Activated naive CD8-positive, alpha-beta T cell treated with anti-CD3 and anti-CD28 coated beads, Interleukin-2, amount 50 U/mL, for 24 hours (primary cell): ENCODE results near the gene LARP4B.
A peak's percentile ranks its signal among the peaks of the same experiment; 100 is the strongest.
"Not testable (repeated sequence)": the region's sequence is repeated elsewhere in the genome, so short reads cannot be mapped to it uniquely, and the experiment has no call there.

ENCODE experiments used
- ATAC-seq: fragments of 150-1000 bp; cut with Tn5 transposase; one replicate; pipeline ENCODE4 v1.10.0; 2021
- DNase-seq: peaks from one replicate; pipeline ENCODE4 v3.0.0; 2021
- H3K27ac Mint-ChIP-seq: one replicate; pipeline ENCODE4 v1.8.0; 2021; ENCODE audit warnings: mild to moderate bottlenecking, mixed read lengths
- H3K27me3 Mint-ChIP-seq: one replicate; pipeline ENCODE4 v1.8.0; 2021; ENCODE audit warnings: mixed read lengths
- H3K36me3 Mint-ChIP-seq: one replicate; pipeline ENCODE4 v1.8.0; 2021; ENCODE audit warnings: low read depth, mixed read lengths
- H3K4me1 Mint-ChIP-seq: one replicate; pipeline ENCODE4 v1.8.0; 2021; ENCODE audit warnings: mixed read lengths
- H3K4me3 Mint-ChIP-seq: one replicate; pipeline ENCODE4 v1.8.0; 2021; ENCODE audit warnings: mild to moderate bottlenecking, moderate library complexity, mixed read lengths
- H3K9me3 Mint-ChIP-seq: one replicate; pipeline ENCODE4 v1.8.0; 2021; ENCODE audit warnings: mixed read lengths

The LARP4B gene

GRCh38 chr10:947051-947450, 15.5 kb upstream of the LARP4B start:
- peaks cover 26% of the 10 kb centered on the region for H3K4me1 Mint-ChIP-seq
- no peak overlapping the region for H3K4me3 Mint-ChIP-seq
- H3K9me3 Mint-ChIP-seq, result no peaks in the 10 kb centered on the region
- H3K27me3 Mint-ChIP-seq, result no peaks in the 10 kb centered on the region
- no peak overlapping the region for H3K27ac Mint-ChIP-seq
- H3K36me3 Mint-ChIP-seq, result no peaks in the 10 kb centered on the region
- ATAC-seq, result no peak
- no peak for DNase-seq

DNA sequence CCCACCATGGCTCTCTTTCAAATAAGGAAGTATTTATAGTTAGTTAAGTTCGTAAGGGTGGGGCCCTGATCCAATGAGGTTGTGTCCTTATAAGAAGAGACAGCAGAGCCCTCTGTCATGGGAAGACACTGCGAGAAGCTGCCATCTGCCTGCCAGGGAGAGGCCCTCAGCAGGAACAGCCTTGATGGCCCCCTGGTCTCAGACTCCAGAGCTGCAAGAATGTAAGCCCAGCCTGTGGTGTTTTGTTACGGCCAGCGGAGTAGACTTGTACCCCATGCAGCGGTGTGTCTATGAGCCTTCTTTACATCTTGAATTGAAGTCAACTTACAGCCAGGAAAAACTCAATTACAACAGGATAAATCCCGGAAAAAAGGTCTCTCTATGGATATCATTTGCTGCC, 14.3 kb upstream of the LARP4B start:
- no peak for ATAC-seq
- Mint-ChIP-seq H3K9me3 (no peaks in the 10 kb centered on the region), H3K4me3 (no peak overlapping the region), H3K4me1 (peaks cover 30% of the 10 kb centered on the region), H3K27me3 (no peaks in the 10 kb centered on the region), H3K36me3 (no peaks in the 10 kb centered on the region), H3K27ac (no peak overlapping the region)
- DNase-seq, result no peak

DNA sequence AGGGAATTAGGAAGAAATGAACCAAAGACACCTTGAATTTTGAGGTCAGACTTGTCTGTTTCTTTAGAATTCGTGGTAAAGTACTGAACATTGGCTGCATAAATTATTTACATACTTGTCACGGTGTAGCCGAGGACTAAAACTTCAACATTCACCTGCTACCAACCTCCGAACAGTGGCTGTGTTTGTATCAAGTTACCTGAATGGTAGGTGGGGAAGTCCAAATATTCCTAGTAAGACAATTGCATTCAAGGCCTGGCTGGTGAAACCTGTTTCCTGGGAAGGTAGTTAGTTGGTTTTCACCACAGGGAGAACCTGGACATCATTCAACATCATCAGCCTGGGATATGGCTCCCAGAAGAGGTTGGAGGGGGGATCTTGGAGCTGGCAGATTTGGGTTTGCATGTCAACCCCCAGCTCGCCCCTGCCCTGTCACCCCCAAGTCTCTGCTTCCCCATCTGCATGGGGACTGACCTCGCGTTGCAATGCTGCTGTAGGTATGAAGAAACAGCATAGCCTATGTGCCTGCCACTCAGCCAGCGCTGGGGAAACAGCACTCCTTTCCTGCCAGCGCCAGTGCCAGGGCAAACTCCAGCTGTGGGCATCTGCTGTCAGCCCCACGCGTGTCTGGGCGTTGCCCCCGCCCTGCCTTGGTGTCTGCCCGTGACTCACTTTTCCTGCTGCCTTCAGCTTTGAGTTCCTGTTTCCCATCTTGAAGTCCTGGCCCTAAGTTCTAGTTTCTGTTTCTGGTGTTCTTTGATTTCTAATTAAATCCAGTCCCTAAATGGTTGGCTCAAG, 12.7 kb upstream of the LARP4B start:
- peak; percentile 42 for DNase-seq
- H3K27me3 Mint-ChIP-seq, result no peaks in the 10 kb centered on the region
- peak; percentile 64 for ATAC-seq
- H3K4me3 Mint-ChIP-seq, result peak overlapping the region; percentile 0
- H3K36me3 Mint-ChIP-seq, result no peaks in the 10 kb centered on the region
- H3K27ac Mint-ChIP-seq, result no peak overlapping the region
- no peaks in the 10 kb centered on the region for H3K9me3 Mint-ChIP-seq
- peaks cover 34% of the 10 kb centered on the region for H3K4me1 Mint-ChIP-seq

GRCh38 chr10:943334-944033, 12.0 kb upstream of the LARP4B start:
- Mint-ChIP-seq H3K4me3 (no peak overlapping the region), H3K36me3 (no peaks in the 10 kb centered on the region), H3K27me3 (no peaks in the 10 kb centered on the region), H3K4me1 (peaks cover 41% of the 10 kb centered on the region), H3K9me3 (no peaks in the 10 kb centered on the region), H3K27ac (no peak overlapping the region)
- ATAC-seq (no peak), DNase-seq (no peak)

DNA sequence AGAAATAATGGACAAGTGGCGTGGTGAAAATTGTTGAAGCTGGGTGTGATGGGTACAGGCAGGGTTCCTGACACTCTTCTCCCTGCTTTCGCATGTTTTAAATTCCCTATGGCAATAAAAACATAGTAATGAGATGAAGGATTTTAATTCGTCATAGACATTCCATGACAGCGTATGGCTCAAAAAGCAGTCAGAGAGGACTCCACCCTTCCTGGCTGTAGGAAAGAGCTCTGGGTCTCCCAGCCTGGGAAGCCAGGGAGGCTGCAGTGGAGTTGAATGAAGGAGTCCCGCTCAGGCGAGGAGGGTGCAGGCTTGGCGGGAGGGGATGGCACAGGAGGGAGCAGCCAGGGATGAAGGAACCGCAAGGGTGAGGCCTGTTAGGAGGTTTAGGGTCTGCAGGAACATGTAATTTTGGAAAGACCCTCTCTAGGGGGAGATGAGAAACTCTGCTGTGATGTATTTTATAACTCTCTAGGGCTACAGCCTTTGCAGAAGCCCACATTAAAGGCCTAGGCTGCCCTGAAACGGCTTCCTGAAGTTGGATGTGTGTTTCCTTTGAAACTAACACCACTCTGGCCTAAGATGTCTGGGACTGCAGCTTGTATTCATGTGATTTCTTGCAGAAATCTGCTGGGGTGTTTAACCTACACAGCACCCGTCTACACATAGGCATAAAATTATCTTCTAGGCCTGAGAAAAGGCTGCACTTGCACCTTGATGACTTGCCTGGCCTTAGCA, 7.6 kb upstream of the LARP4B start:
- no peak for ATAC-seq
- no peak for DNase-seq

DNA sequence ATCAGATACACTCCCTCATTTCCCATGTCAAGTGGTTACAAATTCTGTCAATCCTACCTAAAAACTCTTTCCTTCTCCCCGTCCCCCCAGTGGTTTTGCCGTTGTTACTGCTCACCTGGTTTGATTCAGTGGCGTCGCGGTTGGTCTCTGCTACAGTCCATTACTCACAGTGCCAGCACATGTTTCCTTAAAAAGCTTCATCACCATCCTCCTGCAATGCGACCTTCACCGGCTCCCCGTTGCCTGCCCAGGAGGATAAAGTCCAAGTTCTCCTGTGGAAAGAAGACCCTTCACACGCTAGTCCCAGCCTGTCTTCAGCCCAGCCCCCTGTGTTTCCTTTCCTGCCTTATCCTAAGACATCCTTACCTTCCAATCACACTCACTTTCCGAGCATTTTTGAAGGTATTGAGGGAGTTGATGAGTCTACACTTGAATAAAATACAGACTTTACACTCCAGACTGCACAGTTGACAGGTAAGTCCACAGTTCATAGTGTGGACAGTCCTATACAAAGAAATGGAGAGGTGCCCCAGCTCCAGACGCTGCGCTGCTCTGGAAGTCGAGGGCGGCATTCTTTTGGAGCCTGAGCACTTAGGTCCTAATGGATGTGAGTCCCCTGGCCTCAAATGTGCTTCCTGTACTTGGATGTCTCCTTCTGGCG, 3.4 kb upstream of the LARP4B start:
- Mint-ChIP-seq H3K4me3 (no peak overlapping the region), H3K27ac (no peak overlapping the region), H3K27me3 (no peaks in the 10 kb centered on the region), H3K36me3 (peaks cover 7% of the 10 kb centered on the region), H3K9me3 (no peaks in the 10 kb centered on the region), H3K4me1 (peaks cover 28% of the 10 kb centered on the region)
- no peak for DNase-seq
- ATAC-seq, result no peak

More for the DNA sequence above, 7.6 kb upstream of the LARP4B start:
- no peaks in the 10 kb centered on the region for H3K27me3 Mint-ChIP-seq
- peaks cover 40% of the 10 kb centered on the region for H3K4me1 Mint-ChIP-seq
- H3K4me3 Mint-ChIP-seq, result no peak overlapping the region
- H3K36me3 Mint-ChIP-seq, result no peaks in the 10 kb centered on the region
- H3K9me3 Mint-ChIP-seq, result no peaks in the 10 kb centered on the region
- H3K27ac Mint-ChIP-seq, result peak overlapping the region; percentile 16

GRCh38 chr10:934165-934564, 2.7 kb upstream of the LARP4B start:
- Mint-ChIP-seq H3K36me3 (peaks cover 10% of the 10 kb centered on the region), H3K4me1 (peaks cover 30% of the 10 kb centered on the region)
- not testable (repeated sequence) for H3K27ac Mint-ChIP-seq, DNase-seq, H3K9me3 Mint-ChIP-seq, ATAC-seq, H3K27me3 Mint-ChIP-seq, H3K4me3 Mint-ChIP-seq

- H3K36me3 Mint-ChIP-seq, result peaks cover 14% of the 10 kb centered on the region
- peak overlapping the region; percentile 83 for H3K27ac Mint-ChIP-seq
- peaks cover 35% of the 10 kb centered on the region for H3K4me1 Mint-ChIP-seq
- H3K4me3 Mint-ChIP-seq, result peak overlapping the region; percentile 66
- DNase-seq (no peak), ATAC-seq (no peak)
- H3K9me3 Mint-ChIP-seq, result no peaks in the 10 kb centered on the region
- no peaks in the 10 kb centered on the region for H3K27me3 Mint-ChIP-seq
These were observed 1.1 kb upstream of the LARP4B start for GRCh38 chr10:932589-932988.

- no peaks in the 10 kb centered on the region for H3K27me3 Mint-ChIP-seq
- peak overlapping the region; percentile 99 for H3K4me3 Mint-ChIP-seq
- peaks cover 48% of the 10 kb centered on the region for H3K4me1 Mint-ChIP-seq
- no peak for ATAC-seq
- H3K9me3 Mint-ChIP-seq, result no peaks in the 10 kb centered on the region
- H3K36me3 Mint-ChIP-seq, result peaks cover 22% of the 10 kb centered on the region
- peak overlapping the region; percentile 94 for H3K27ac Mint-ChIP-seq
- peak; percentile 34 for DNase-seq
These were observed 730 bp downstream of the LARP4B start for GRCh38 chr10:930625-931325.

- Mint-ChIP-seq H3K27ac (peak overlapping the region; percentile 94), H3K36me3 (peaks cover 24% of the 10 kb centered on the region), H3K9me3 (no peaks in the 10 kb centered on the region), H3K4me3 (peak overlapping the region; percentile 99), H3K4me1 (peaks cover 49% of the 10 kb centered on the region), H3K27me3 (no peaks in the 10 kb centered on the region)
- DNase-seq, result no peak
- ATAC-seq, result no peak
These were observed 1.4 kb downstream of the LARP4B start for GRCh38 chr10:929960-930624.

DNA sequence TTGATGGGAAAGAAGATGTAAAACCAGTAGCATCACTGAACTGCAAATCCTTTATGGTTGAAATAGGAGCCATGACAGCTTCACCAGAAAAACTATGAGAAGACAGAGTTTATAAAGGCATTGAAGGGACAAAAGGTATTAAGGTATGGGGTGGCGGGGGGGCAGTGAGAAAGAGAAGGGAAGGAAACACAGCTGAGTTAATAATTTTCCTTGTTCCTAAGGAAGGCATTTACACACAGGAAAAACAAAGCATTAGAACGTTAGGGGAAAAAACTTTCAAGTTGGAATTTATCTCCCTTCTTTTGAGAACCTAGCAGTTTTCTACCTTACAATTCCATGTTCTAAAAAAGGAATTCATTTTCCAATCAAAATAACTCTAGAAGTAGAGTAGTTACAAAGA, 4.4 kb downstream of the LARP4B start:
- Mint-ChIP-seq H3K27me3 (no peaks in the 10 kb centered on the region), H3K4me3 (no peak overlapping the region), H3K27ac (no peak overlapping the region), H3K4me1 (peaks cover 68% of the 10 kb centered on the region), H3K36me3 (peaks cover 40% of the 10 kb centered on the region), H3K9me3 (no peaks in the 10 kb centered on the region)
- DNase-seq (no peak), ATAC-seq (no peak)

DNA sequence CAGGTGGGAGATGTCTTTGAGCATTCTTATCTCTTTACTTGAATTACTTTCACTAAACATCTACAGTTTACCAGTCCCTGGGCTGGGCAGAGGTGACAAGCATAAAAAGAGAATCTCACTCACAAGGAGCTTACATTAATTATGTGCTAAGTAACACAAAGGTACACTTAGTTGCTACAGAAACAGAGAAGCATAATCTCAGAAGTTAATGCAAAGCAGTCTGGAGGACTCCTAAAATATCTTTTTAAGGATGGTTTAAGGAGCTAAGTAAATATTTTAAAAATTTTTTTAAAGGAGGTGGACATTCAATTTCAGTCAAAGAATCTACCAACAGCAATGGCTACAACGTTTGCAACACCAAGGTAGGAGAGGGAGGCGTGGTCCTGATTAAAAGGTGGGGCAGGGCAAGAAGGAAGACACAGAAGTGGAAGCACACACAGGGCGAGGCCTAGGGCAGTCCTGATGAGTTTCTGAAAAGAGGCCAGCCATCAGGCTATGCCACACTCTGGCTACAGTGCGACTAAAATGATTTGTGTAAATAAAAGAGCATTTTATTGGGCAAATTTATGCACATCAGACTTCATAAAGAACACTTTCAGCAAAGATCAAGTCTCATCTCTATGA, 5.3 kb downstream of the LARP4B start:
- no peak for DNase-seq
- no peaks in the 10 kb centered on the region for H3K9me3 Mint-ChIP-seq

GRCh38 chr10:924524-924859, 7.0 kb downstream of the LARP4B start:
- peak overlapping the region; percentile 15 for H3K27ac Mint-ChIP-seq
- H3K36me3 Mint-ChIP-seq, result peaks cover 36% of the 10 kb centered on the region
- ATAC-seq (no peak), DNase-seq (no peak)
- no peaks in the 10 kb centered on the region for H3K27me3 Mint-ChIP-seq
- H3K4me1 Mint-ChIP-seq, result peaks cover 67% of the 10 kb centered on the region
- no peak overlapping the region for H3K4me3 Mint-ChIP-seq
- no peaks in the 10 kb centered on the region for H3K9me3 Mint-ChIP-seq

More for the DNA sequence above, 5.3 kb downstream of the LARP4B start:
- Mint-ChIP-seq H3K4me1 (peaks cover 77% of the 10 kb centered on the region), H3K36me3 (peaks cover 45% of the 10 kb centered on the region), H3K27me3 (no peaks in the 10 kb centered on the region), H3K27ac (peak overlapping the region; percentile 37), H3K4me3 (no peak overlapping the region)
- no peak for ATAC-seq
